PC-3 (cell line): Measurements from ENCODE around the gene EN2. TPM values are rescaled to one million over a fixed set of nuclear protein-coding genes. Genes with fewer than 3 reads are reported as not detected.

ENCODE experiments used
- ATAC-seq: fragments of 200-7000 bp; cut with Tn5 transposase; 2 replicates; pipeline ENCODE4 v1.9.1; 2020; ENCODE audit warnings: mild to moderate bottlenecking, moderate library complexity
- BruUV-seq: library from RNA; stranded (reverse); fragments of 400-500 nt; replicated peaks from 2 replicates; lab custom pipeline; 2021; lab: Mats Ljungman, UMichigan
- CTCF ChIA-PET: fragments of 300-600 bp; sonication (Branson Sonifier 250); formaldehyde crosslinking; loops from one replicate; lab custom pipeline; 2022; ENCODE audit warnings: antibody characterized with exemption; lab: Charles Lee
- POLR2A ChIA-PET: fragments of 300-600 bp; sonication (Branson Sonifier 250); formaldehyde crosslinking; loops from one replicate; lab custom pipeline; 2022; ENCODE audit warnings: antibody characterized with exemption; ENCODE audit not compliant: unreplicated experiment; lab: Charles Lee
- DNase-seq: peaks from one replicate; pipeline ENCODE4 v3.0.0-alpha.2; 2015
- H2AFZ ChIP-seq: fragments of 300-600 bp; sonication (generic); 2 replicates; pipeline ENCODE4 v1.6.0; 2016; ENCODE audit warnings: antibody characterized with exemption, low read length
- H3F3A ChIP-seq: fragments of 300-600 bp; sonication (generic); one replicate; pipeline ENCODE4 v1.6.0; 2017; ENCODE audit warnings: antibody characterized with exemption, low read length, control low read depth, mild to moderate bottlenecking; ENCODE audit not compliant: unreplicated experiment
- H3K27ac ChIP-seq: fragments of 300-600 bp; sonication (generic); 2 replicates; pipeline ENCODE4 v1.5.1; 2016; ENCODE audit warnings: mild to moderate bottlenecking, low read length
- H3K27me3 ChIP-seq: fragments of 300-600 bp; sonication (generic); 2 replicates; pipeline ENCODE4 v1.6.1; 2016; ENCODE audit warnings: low read length, mixed read lengths
- H3K36me3 ChIP-seq: fragments of 300-600 bp; sonication (generic); 2 replicates; pipeline ENCODE4 v1.6.1; 2016; ENCODE audit warnings: low read depth, mixed run types, low read length, mixed read lengths
- H3K4me1 ChIP-seq: fragments of 300-600 bp; sonication (generic); 2 replicates; pipeline ENCODE4 v1.5.1; 2016; ENCODE audit warnings: low read length; ENCODE audit not compliant: insufficient read depth
- H3K4me2 ChIP-seq: fragments of 300-600 bp; sonication (generic); 2 replicates; pipeline ENCODE4 v1.6.0; 2016; ENCODE audit warnings: low read length
- H3K4me3 ChIP-seq: fragments of 300-600 bp; sonication (generic); 2 replicates; pipeline ENCODE4 v1.5.1; 2016; ENCODE audit warnings: mild to moderate bottlenecking, low read length, mixed read lengths
- H3K79me2 ChIP-seq: fragments of 300-600 bp; sonication (generic); 2 replicates; pipeline ENCODE4 v1.6.1; 2017; ENCODE audit warnings: low read length, mixed read lengths
- H3K9ac ChIP-seq: fragments of 300-600 bp; sonication (generic); 2 replicates; pipeline ENCODE4 v1.6.0; 2016; ENCODE audit warnings: mild to moderate bottlenecking, low read length
- H3K9me2 ChIP-seq: fragments of 300-600 bp; sonication (generic); replicated peaks from 2 replicates; pipeline ENCODE4 v1.6.1; 2016; ENCODE audit warnings: mixed run types, low read length, mixed read lengths
- H3K9me3 ChIP-seq: fragments of 300-600 bp; sonication (generic); 2 replicates; pipeline ENCODE4 v1.6.1; 2016; ENCODE audit warnings: low read length, mixed read lengths
- H4K20me1 ChIP-seq: fragments of 300-600 bp; sonication (generic); 2 replicates; pipeline ENCODE4 v1.6.1; 2016; ENCODE audit warnings: low read length, mixed read lengths
- CTCF ChIP-seq: fragments of 300-600 bp; sonication (generic); conservative IDR thresholded peaks from 2 replicates; pipeline ENCODE4 v1.5.1; 2017; ENCODE audit warnings: antibody characterized with exemption, low read depth, mild to moderate bottlenecking, low read length
- EZH2 ChIP-seq: fragments of 300-600 bp; sonication (generic); IDR thresholded peaks from one replicate; pipeline ENCODE4 v1.6.1; 2017; ENCODE audit warnings: antibody characterized with exemption, mild to moderate bottlenecking, low read length; ENCODE audit not compliant: unreplicated experiment
- EZH2phosphoT487 ChIP-seq: fragments of 300-600 bp; sonication (generic); IDR thresholded peaks from 2 replicates; pipeline ENCODE4 v1.6.1; 2018; ENCODE audit warnings: mild to moderate bottlenecking, antibody characterized with exemption, low read length, borderline replicate concordance
- intact Hi-C: fragments of 100-400 bp; cut with micrococcal nuclease; formaldehyde crosslinking; loops from 2 replicates; pipeline ENCODE4 v1.9.0; 2023
- total RNA-seq: library from RNA; depleted of rRNA; stranded (reverse); fragments of >200 nt; gene quantifications from 2 replicates; pipeline ENCODE4 v1.2.3, GENCODE V29; 2014

EN2 gene
- total RNA-seq, 1 experiment from 2014 or later, result 2.3 TPM

- Histone ChIP-seq H3K36me3 (no peaks in the 10 kb centered on the region), H3K4me2 (no peak overlapping the region), H3K4me1 (no peaks in the 10 kb centered on the region), H3K9ac (no peak overlapping the region), H3K4me3 (no peak overlapping the region), H3K27ac (no peak overlapping the region), H3K79me2 (no peaks in the 10 kb centered on the region), H2AFZ (no peak overlapping the region), H4K20me1 (no peaks in the 10 kb centered on the region), H3K9me2 (no peaks in the 10 kb centered on the region), H3F3A (no peaks in the 10 kb centered on the region), H3K27me3 (peaks cover 52% of the 10 kb centered on the region), H3K9me3 (no peaks in the 10 kb centered on the region)
- ChIA-PET POLR2A (no interaction called here), CTCF (no interaction called here)
- no TSS peak for BruUV-seq
- DNase-seq (no peak), ATAC-seq (no peak)
- no peak for TF ChIP-seq EZH2phosphoT487
- no peak for TF ChIP-seq EZH2
- intact Hi-C loops, result no loop called here
Measured at GRCh38 chr7:155450558-155450969, 7.4 kb upstream of the EN2 start.

GRCh38 chr7:155450970-155451801 is 6.7 kb upstream of the EN2 start:
- Histone ChIP-seq H3K4me1 (0 out of 2 replicates have a peak, but pooled peaks cover 1% of the 10 kb centered on the region), H3K9ac (no peak overlapping the region), H3F3A (no peaks in the 10 kb centered on the region), H2AFZ (no peak overlapping the region), H3K36me3 (no peaks in the 10 kb centered on the region), H3K27ac (no peak overlapping the region), H3K9me3 (no peaks in the 10 kb centered on the region), H3K79me2 (no peaks in the 10 kb centered on the region), H3K27me3 (peaks cover 58% of the 10 kb centered on the region), H4K20me1 (no peaks in the 10 kb centered on the region), H3K9me2 (no peaks in the 10 kb centered on the region), H3K4me2 (no peak overlapping the region), H3K4me3 (no peak overlapping the region)
- POLR2A ChIA-PET, result no interaction called here
- CTCF ChIA-PET, result no interaction called here
- DNase-seq (no peak), ATAC-seq (no peak)
- BruUV-seq, result no TSS peak
- intact Hi-C loops, result no loop called here
- TF ChIP-seq CTCF (no peak), EZH2 (no peak), EZH2phosphoT487 (no peak)

GRCh38 chr7:155451840-155452239 is 6.1 kb upstream of the EN2 start:
- no peaks in the 10 kb centered on the region for H4K20me1 ChIP-seq
- peaks cover 61% of the 10 kb centered on the region for H3K27me3 ChIP-seq
- no peak overlapping the region for H3K9ac ChIP-seq
- CTCF ChIA-PET, result no interaction called here
- H2AFZ ChIP-seq, result no peak overlapping the region
- ATAC-seq, result no peak
- BruUV-seq, result no TSS peak
- DNase-seq, result no peak
- H3K4me2 ChIP-seq, result no peak overlapping the region
- no peak overlapping the region for H3K27ac ChIP-seq
- TF ChIP-seq EZH2, result no peak
- no peak for TF ChIP-seq CTCF
- TF ChIP-seq EZH2phosphoT487, result no peak
- H3F3A ChIP-seq, result no peaks in the 10 kb centered on the region
- H3K9me2 ChIP-seq, result no peaks in the 10 kb centered on the region
- POLR2A ChIA-PET, result no interaction called here
- intact Hi-C loops, result no loop called here
- no peaks in the 10 kb centered on the region for H3K36me3 ChIP-seq
- H3K79me2 ChIP-seq, result no peaks in the 10 kb centered on the region
- H3K9me3 ChIP-seq, result no peaks in the 10 kb centered on the region
- H3K4me3 ChIP-seq, result no peak overlapping the region
- H3K4me1 ChIP-seq, result peaks cover 8% of the 10 kb centered on the region; the same call in 1 of the 2 replicates
